ENCODE data around the gene ATP8A2. TPM values are rescaled to one million over a fixed set of nuclear protein-coding genes. Genes with fewer than 3 reads are reported as not detected.

The ATP8A2 gene
- total RNA-seq, 1 donor from 2014 or later = not detected

- DNase-seq (ENCODE audit: low read depth) (peak; percentile 87), FAIRE-seq (no peak)
- Histone ChIP-seq H3K27me3 (ENCODE audit: control insufficient read depth, insufficient read depth, low read length) (no peaks in the 10 kb centered on the region), H3K4me3 (ENCODE audit: low read depth, low read length) (no peak overlapping the region), H3K36me3 (ENCODE audit: control insufficient read depth, insufficient read depth, low read length) (no peaks in the 10 kb centered on the region)
- TF ChIP-seq CTCF (IDR thresholded peaks at IDR 0.05; ENCODE audit: insufficient read depth, low read length, severe bottlenecking) = no peak
Observed at GRCh38 chr13:25733001-25733491, 361.3 kb downstream of the ATP8A2 start.

- Histone ChIP-seq H3K36me3 (ENCODE audit: control insufficient read depth, insufficient read depth, low read length) (no peaks in the 10 kb centered on the region), H3K27me3 (ENCODE audit: control insufficient read depth, insufficient read depth, low read length) (no peaks in the 10 kb centered on the region), H3K4me3 (ENCODE audit: low read depth, low read length) (no peak overlapping the region)
- FAIRE-seq = no peak
- no peak for DNase-seq (ENCODE audit: low read depth)
- TF ChIP-seq CTCF (IDR thresholded peaks at IDR 0.05; ENCODE audit: insufficient read depth, low read length, severe bottlenecking) = no peak
Observed at GRCh38 chr13:25733696-25734435, 362.1 kb downstream of the ATP8A2 start.

GRCh38 chr13:25738342-25739196 is 366.8 kb downstream of the ATP8A2 start:
- FAIRE-seq (no peak), DNase-seq (ENCODE audit: low read depth) (peak; percentile 14)
- no peak for TF ChIP-seq CTCF (IDR thresholded peaks at IDR 0.05; ENCODE audit: insufficient read depth, low read length, severe bottlenecking)
- Histone ChIP-seq H3K4me3 (ENCODE audit: low read depth, low read length) (no peak overlapping the region), H3K27me3 (ENCODE audit: control insufficient read depth, insufficient read depth, low read length) (no peaks in the 10 kb centered on the region), H3K36me3 (ENCODE audit: control insufficient read depth, insufficient read depth, low read length) (no peaks in the 10 kb centered on the region)

GRCh38 chr13:25739376-25739775 is 367.6 kb downstream of the ATP8A2 start:
- no peak for TF ChIP-seq CTCF (IDR thresholded peaks at IDR 0.05; ENCODE audit: insufficient read depth, low read length, severe bottlenecking)
- FAIRE-seq (no peak), DNase-seq (ENCODE audit: low read depth) (no peak)
- Histone ChIP-seq H3K36me3 (ENCODE audit: control insufficient read depth, insufficient read depth, low read length) (no peaks in the 10 kb centered on the region), H3K4me3 (ENCODE audit: low read depth, low read length) (no peak overlapping the region), H3K27me3 (ENCODE audit: control insufficient read depth, insufficient read depth, low read length) (no peaks in the 10 kb centered on the region)

GRCh38 chr13:25741796-25742195 is 370.0 kb downstream of the ATP8A2 start:
- H3K36me3 ChIP-seq (ENCODE audit: control insufficient read depth, insufficient read depth, low read length) = no peaks in the 10 kb centered on the region
- no peaks in the 10 kb centered on the region for H3K27me3 ChIP-seq (ENCODE audit: control insufficient read depth, insufficient read depth, low read length)
- peak; percentile 47 for DNase-seq (ENCODE audit: low read depth)
- no peak for TF ChIP-seq CTCF (IDR thresholded peaks at IDR 0.05; ENCODE audit: insufficient read depth, low read length, severe bottlenecking)
- FAIRE-seq = no peak
- H3K4me3 ChIP-seq (ENCODE audit: low read depth, low read length) = no peak overlapping the region
